Loucy (cell line): Measurements from ENCODE around the gene EIF1AX.

Experiments
- H2AFZ ChIP-seq: fragments of 200-600 bp; sonication (generic); 2 replicates; pipeline ENCODE4 v1.6.0; 2016; ENCODE audit warnings: antibody characterized with exemption, mild to moderate bottlenecking, low read length, moderate library complexity
- H3F3A ChIP-seq: fragments of 200-600 bp; 2 replicates; pipeline ENCODE4 v1.6.0; 2016; ENCODE audit warnings: antibody characterized with exemption, low read depth, mild to moderate bottlenecking
- H3K27me3 ChIP-seq: fragments of 200-600 bp; sonication (generic); 2 replicates; pipeline ENCODE4 v1.6.1; 2014; ENCODE audit warnings: low read length, mild to moderate bottlenecking; ENCODE audit not compliant: insufficient read depth, poor library complexity, severe bottlenecking
- H3K36me3 ChIP-seq: fragments of 200-600 bp; sonication (generic); 2 replicates; pipeline ENCODE4 v1.6.1; 2016; ENCODE audit warnings: low read length; ENCODE audit not compliant: insufficient read depth
- H3K4me1 ChIP-seq: fragments of 200-600 bp; sonication (generic); 2 replicates; pipeline ENCODE4 v1.5.1; 2014; ENCODE audit warnings: low read length, mild to moderate bottlenecking; ENCODE audit not compliant: insufficient read depth, poor library complexity, severe bottlenecking
- H3K4me2 ChIP-seq: fragments of 200-600 bp; sonication (generic); 2 replicates; pipeline ENCODE4 v1.6.0; 2014; ENCODE audit warnings: antibody characterized with exemption, low read length, low read depth, mild to moderate bottlenecking; ENCODE audit not compliant: poor library complexity, severe bottlenecking
- H3K4me3 ChIP-seq: fragments of 200-600 bp; sonication (generic); 2 replicates; pipeline ENCODE4 v1.5.1; 2014; ENCODE audit warnings: low read length, mild to moderate bottlenecking, mixed read lengths; ENCODE audit not compliant: poor library complexity, severe bottlenecking
- H3K79me2 ChIP-seq: fragments of 200-600 bp; sonication (generic); 2 replicates; pipeline ENCODE4 v1.6.1; 2014; ENCODE audit warnings: low read length; ENCODE audit not compliant: insufficient read depth
- H3K9ac ChIP-seq: fragments of 200-600 bp; sonication (generic); 2 replicates; pipeline ENCODE4 v1.6.0; 2014; ENCODE audit warnings: mild to moderate bottlenecking, low read depth, low read length, moderate library complexity; ENCODE audit not compliant: poor library complexity, severe bottlenecking
- H3K9me2 ChIP-seq: fragments of 200-600 bp; sonication (generic); replicated peaks from 2 replicates; pipeline ENCODE4 v1.6.1; 2016; ENCODE audit warnings: low read depth, low read length, mixed read lengths
- H3K9me3 ChIP-seq: fragments of 200-600 bp; sonication (generic); 2 replicates; pipeline ENCODE4 v1.6.1; 2014; ENCODE audit warnings: mild to moderate bottlenecking, antibody characterized with exemption, low read length, low read depth; ENCODE audit not compliant: insufficient read depth
- H4K20me1 ChIP-seq: fragments of 200-600 bp; sonication (generic); 2 replicates; pipeline ENCODE4 v1.6.0; 2014; ENCODE audit warnings: antibody characterized with exemption, low read length, mild to moderate bottlenecking; ENCODE audit not compliant: insufficient read depth, poor library complexity, severe bottlenecking
- EZH2phosphoT487 ChIP-seq: fragments of 200-600 bp; IDR thresholded peaks from 2 replicates; pipeline ENCODE4 v1.6.1; 2018; ENCODE audit warnings: antibody characterized with exemption, mild to moderate bottlenecking, moderate library complexity, borderline replicate concordance
- TF ChIP-seq, protein P1 (sequence below): fragments of 200-600 bp; sonication (generic); conservative IDR thresholded peaks from 2 replicates; pipeline ENCODE4 v1.5.1; 2014; ENCODE audit warnings: mild to moderate bottlenecking, antibody characterized with exemption, low read length

The EIF1AX gene

DNA sequence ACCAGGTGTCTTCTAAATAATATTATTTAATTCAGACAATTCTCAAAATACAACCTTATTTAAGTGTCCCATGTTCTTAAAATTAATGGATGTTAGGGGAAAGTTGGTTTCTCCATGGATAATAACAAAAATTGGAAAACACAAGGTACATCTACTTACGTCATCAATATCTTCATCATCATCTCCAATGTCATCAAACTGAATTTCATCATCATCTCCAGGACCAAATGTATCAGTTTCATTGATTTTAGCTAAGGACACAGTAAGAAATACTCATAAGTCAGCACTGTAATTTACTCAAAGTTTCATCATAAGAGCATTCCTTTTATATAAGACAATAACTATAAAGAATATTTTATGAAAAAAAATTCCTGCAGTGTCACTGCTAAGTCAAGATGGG lies 11.3 kb downstream of the EIF1AX start:
- Histone ChIP-seq H3K36me3 (peaks cover 61% of the 10 kb centered on the region), H3K4me1 (peaks cover 2% of the 10 kb centered on the region), H2AFZ (no peak overlapping the region), H3K9me2 (no peaks in the 10 kb centered on the region), H3K9ac (no peak overlapping the region), H4K20me1 (peaks cover 15% of the 10 kb centered on the region), H3K9me3 (no peaks in the 10 kb centered on the region), H3K79me2 (peaks cover 24% of the 10 kb centered on the region), H3K27me3 (no peaks in the 10 kb centered on the region), H3K4me3 (no peak overlapping the region), H3K4me2 (no peak overlapping the region), H3F3A (no peaks in the 10 kb centered on the region)
- TF ChIP-seq, protein P1, sequence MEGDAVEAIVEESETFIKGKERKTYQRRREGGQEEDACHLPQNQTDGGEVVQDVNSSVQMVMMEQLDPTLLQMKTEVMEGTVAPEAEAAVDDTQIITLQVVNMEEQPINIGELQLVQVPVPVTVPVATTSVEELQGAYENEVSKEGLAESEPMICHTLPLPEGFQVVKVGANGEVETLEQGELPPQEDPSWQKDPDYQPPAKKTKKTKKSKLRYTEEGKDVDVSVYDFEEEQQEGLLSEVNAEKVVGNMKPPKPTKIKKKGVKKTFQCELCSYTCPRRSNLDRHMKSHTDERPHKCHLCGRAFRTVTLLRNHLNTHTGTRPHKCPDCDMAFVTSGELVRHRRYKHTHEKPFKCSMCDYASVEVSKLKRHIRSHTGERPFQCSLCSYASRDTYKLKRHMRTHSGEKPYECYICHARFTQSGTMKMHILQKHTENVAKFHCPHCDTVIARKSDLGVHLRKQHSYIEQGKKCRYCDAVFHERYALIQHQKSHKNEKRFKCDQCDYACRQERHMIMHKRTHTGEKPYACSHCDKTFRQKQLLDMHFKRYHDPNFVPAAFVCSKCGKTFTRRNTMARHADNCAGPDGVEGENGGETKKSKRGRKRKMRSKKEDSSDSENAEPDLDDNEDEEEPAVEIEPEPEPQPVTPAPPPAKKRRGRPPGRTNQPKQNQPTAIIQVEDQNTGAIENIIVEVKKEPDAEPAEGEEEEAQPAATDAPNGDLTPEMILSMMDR = no peak
- TF ChIP-seq EZH2phosphoT487 = no peak

DNA sequence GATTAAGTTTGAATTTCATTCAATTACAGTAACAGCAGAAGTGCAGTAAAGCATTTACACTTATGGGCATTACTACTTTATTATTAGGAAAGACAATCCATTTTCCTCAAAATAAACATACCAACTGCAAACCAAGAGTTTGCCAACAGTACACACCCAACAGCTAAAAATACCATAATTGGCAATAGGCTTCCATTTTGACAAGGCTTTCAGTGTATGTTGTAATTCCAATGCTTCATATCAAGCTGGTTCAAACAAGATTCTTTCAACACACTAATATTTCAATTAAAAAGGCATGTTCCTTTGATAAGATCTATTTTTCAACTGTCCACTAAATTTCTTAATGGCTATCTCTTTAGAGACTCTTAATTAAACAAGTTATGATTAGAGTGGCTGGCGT lies 12.1 kb downstream of the EIF1AX start:
- Histone ChIP-seq H3K4me3 (no peak overlapping the region), H3F3A (no peaks in the 10 kb centered on the region), H3K36me3 (peaks cover 52% of the 10 kb centered on the region)

DNA sequence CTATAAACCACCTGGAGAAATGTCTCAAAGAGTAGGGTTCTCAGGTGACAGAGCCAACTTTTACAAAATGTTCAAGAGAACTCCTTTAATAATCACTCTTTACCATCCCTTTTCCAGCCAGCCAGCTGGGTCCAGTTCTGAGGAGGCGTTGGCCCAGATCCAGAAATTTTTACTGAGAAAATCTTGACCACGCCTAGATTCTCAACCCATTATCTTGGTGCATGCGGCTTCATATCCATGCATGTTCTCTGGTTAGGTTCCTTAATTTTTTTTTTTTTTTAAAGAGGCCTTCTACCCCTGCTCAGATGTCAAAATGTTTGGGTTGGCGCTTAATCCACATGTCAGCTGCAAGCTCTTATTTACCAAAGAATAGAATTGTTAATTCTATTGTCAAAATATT lies 13.0 kb downstream of the EIF1AX start:
- Histone ChIP-seq H3F3A (no peaks in the 10 kb centered on the region), H4K20me1 (peaks cover 10% of the 10 kb centered on the region), H3K27me3 (no peaks in the 10 kb centered on the region), H2AFZ (no peak overlapping the region), H3K9me2 (no peaks in the 10 kb centered on the region), H3K4me2 (no peak overlapping the region), H3K36me3 (peaks cover 49% of the 10 kb centered on the region), H3K4me3 (no peak overlapping the region), H3K9ac (no peak overlapping the region), H3K4me1 (no peaks in the 10 kb centered on the region), H3K9me3 (no peaks in the 10 kb centered on the region), H3K79me2 (peaks cover 12% of the 10 kb centered on the region)
- TF ChIP-seq EZH2phosphoT487 = no peak
- TF ChIP-seq, protein P1 = no peak

More for the DNA sequence above, 12.1 kb downstream of the EIF1AX start:
- no peaks in the 10 kb centered on the region for H3K27me3 ChIP-seq
- H4K20me1 ChIP-seq = peaks cover 10% of the 10 kb centered on the region
- H3K9me2 ChIP-seq = no peaks in the 10 kb centered on the region
- H3K9ac ChIP-seq = no peak overlapping the region
- peaks cover 16% of the 10 kb centered on the region for H3K79me2 ChIP-seq
- H3K9me3 ChIP-seq = no peaks in the 10 kb centered on the region
- TF ChIP-seq EZH2phosphoT487 = no peak
- TF ChIP-seq, protein P1 = no peak
- no peak overlapping the region for H3K4me2 ChIP-seq
- no peaks in the 10 kb centered on the region for H3K4me1 ChIP-seq
- H2AFZ ChIP-seq = no peak overlapping the region
